ENCODE measurements around the gene HCCS. TPM values are rescaled to one million over a fixed set of nuclear protein-coding genes. Genes with fewer than 3 reads are reported as not detected.

Gene HCCS
- total and polyA plus RNA-seq, 2 donors (not counting 1 experiment from before 2014, with no cell fraction given): 5.8 to 16.7 TPM

GRCh38 chrX:11148401-11148800 lies 37.3 kb downstream of the HCCS start:
- H3K27me3 ChIP-seq (replicated peaks in 1 of 4; ENCODE audit: control extremely low read depth in 1 of 4, control insufficient read depth in 3 of 4, insufficient read depth in 4 of 4, low read length in 3 of 4): no peaks in the 10 kb centered on the region
- CTCF ChIA-PET: interaction anchor here (1.4 kb wide), 1 partner anchor 9 kb away, joined by 6 read pairs; no protein-coding TSS in a partner anchor
- ATAC-seq (ENCODE audit: low read depth): no peak

DNA sequence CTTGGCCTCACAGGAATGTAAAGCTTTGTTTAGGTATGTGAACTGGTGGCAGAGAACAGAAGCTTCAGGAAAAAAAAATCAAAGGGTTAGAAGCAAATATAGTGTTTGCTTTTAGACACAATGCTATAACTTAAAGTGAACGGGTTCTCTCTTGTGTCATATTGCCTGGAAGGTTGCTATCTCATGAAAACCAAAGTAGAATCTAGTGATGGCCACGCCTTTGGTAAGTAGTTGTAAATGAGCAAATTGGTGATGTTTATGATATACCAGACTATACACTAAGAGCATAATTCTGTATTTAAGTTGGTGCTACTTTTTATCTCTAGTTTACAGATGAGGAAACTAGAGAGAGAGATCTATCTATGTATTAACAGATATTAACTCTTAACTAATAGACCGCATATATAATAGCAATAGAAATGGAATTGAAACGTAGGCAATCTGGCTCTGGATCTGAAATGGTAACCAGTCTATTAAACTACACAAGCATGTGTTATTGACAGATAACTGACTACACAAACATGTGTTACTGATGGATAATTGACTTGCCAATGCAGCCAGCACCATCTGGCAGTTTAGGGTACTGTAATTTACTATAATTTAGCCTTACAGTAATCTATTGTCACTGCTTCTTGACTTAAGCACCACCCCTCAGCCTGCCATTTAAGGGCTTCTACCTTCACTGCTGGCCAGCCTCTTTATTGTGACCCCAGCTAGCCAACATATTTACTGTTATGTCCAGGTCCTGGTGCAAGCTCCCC lies 40.8 kb downstream of the HCCS start:
- TF ChIP-seq EZH2 (IDR thresholded peaks at IDR 0.05; ENCODE audit: borderline replicate concordance, insufficient read depth, low read depth, low read length, poor library complexity, severe bottlenecking): no peak
- TF ChIP-seq, protein P1, sequence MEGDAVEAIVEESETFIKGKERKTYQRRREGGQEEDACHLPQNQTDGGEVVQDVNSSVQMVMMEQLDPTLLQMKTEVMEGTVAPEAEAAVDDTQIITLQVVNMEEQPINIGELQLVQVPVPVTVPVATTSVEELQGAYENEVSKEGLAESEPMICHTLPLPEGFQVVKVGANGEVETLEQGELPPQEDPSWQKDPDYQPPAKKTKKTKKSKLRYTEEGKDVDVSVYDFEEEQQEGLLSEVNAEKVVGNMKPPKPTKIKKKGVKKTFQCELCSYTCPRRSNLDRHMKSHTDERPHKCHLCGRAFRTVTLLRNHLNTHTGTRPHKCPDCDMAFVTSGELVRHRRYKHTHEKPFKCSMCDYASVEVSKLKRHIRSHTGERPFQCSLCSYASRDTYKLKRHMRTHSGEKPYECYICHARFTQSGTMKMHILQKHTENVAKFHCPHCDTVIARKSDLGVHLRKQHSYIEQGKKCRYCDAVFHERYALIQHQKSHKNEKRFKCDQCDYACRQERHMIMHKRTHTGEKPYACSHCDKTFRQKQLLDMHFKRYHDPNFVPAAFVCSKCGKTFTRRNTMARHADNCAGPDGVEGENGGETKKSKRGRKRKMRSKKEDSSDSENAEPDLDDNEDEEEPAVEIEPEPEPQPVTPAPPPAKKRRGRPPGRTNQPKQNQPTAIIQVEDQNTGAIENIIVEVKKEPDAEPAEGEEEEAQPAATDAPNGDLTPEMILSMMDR (IDR thresholded peaks at IDR 0.05): no peak
- intact Hi-C loops (cut with micrococcal nuclease): no loop called here
- Mint-ChIP-seq H3K27ac (no peak overlapping the region), H3K4me1 (no peaks in the 10 kb centered on the region), H3K9me3 (ENCODE audit: insufficient read depth) (no peaks in the 10 kb centered on the region), H3K4me3 (no peak overlapping the region), H3K27me3 (no peaks in the 10 kb centered on the region)
- no peaks in the 10 kb centered on the region for H3K27me3 ChIP-seq (replicated peaks in 1 of 4; ENCODE audit: control extremely low read depth in 1 of 4, control insufficient read depth in 3 of 4, insufficient read depth in 4 of 4, low read length in 3 of 4)
- no peaks in the 10 kb centered on the region for H3K79me2 ChIP-seq (ENCODE audit: control insufficient read depth, insufficient read depth, low read length)
- no peaks in the 10 kb centered on the region for H4K20me1 ChIP-seq (ENCODE audit: control insufficient read depth, insufficient read depth, low read length, poor library complexity, severe bottlenecking)
- no peaks in the 10 kb centered on the region for H3K36me3 ChIP-seq (replicated peaks in 1 of 2; ENCODE audit: control extremely low read depth in 1 of 2, control insufficient read depth in 1 of 2, extremely low read depth in 1 of 2, insufficient read depth in 2 of 2, low read length in 1 of 2)
- H3K9ac ChIP-seq (ENCODE audit: low read length): no peak overlapping the region
- POLR2A ChIA-PET: no interaction called here
- no peak overlapping the region for H3K27ac ChIP-seq (ENCODE audit: low read length in 2 of 2)
- no peaks in the 10 kb centered on the region for H3K4me1 ChIP-seq (ENCODE audit: control insufficient read depth in 2 of 2, insufficient read depth in 2 of 2, low read length in 2 of 2)
- no peak for ATAC-seq (ENCODE audit: low read depth)
- WGBS (ENCODE audit: insufficient coverage): no CpG with 5 or more reads among the region's 4 CpGs
- CTCF ChIA-PET: interaction anchor here (1.1 kb wide), 1 partner anchor 383 kb away, joined by 3 read pairs; no protein-coding TSS in a partner anchor
- H2AFZ ChIP-seq (ENCODE audit: insufficient read depth, low read depth, low read length, poor library complexity, severe bottlenecking): no peak overlapping the region
- H3K4me3 ChIP-seq (ENCODE audit: control extremely low read depth in 1 of 5, extremely low read depth in 1 of 5, insufficient read depth in 1 of 5, low read depth in 2 of 5, low read length in 4 of 5): no peak overlapping the region
- no peak for DNase-seq
- H3K9me3 ChIP-seq (ENCODE audit: control extremely low read depth in 1 of 3, control insufficient read depth in 2 of 3, insufficient read depth in 1 of 3, low read length in 2 of 3): no peaks in the 10 kb centered on the region
- H3K4me2 ChIP-seq (replicated peaks; ENCODE audit: low read depth, low read length, poor library complexity, severe bottlenecking): no peak overlapping the region

More at GRCh38 chrX:11148401-11148800, 37.3 kb downstream of the HCCS start:
- no peak overlapping the region for H3K9ac ChIP-seq (ENCODE audit: low read length)
- no peak for DNase-seq
- H3K27ac ChIP-seq (ENCODE audit: low read length in 2 of 2): no peak overlapping the region
- Mint-ChIP-seq H3K4me1 (peaks cover 3% of the 10 kb centered on the region), H3K9me3 (ENCODE audit: insufficient read depth) (no peaks in the 10 kb centered on the region), H3K27me3 (peaks cover 2% of the 10 kb centered on the region), H3K27ac (no peak overlapping the region), H3K4me3 (no peak overlapping the region)
- H3K4me1 ChIP-seq (ENCODE audit: control insufficient read depth in 2 of 2, insufficient read depth in 2 of 2, low read length in 2 of 2): no peaks in the 10 kb centered on the region
- intact Hi-C loops (cut with micrococcal nuclease): no loop called here
- H4K20me1 ChIP-seq (ENCODE audit: control insufficient read depth, insufficient read depth, low read length, poor library complexity, severe bottlenecking): no peaks in the 10 kb centered on the region
- 88% methylated on average over 3 of the region's 7 CpGs for WGBS (ENCODE audit: insufficient coverage)
- H3K4me3 ChIP-seq (ENCODE audit: control extremely low read depth in 1 of 5, extremely low read depth in 1 of 5, insufficient read depth in 1 of 5, low read depth in 2 of 5, low read length in 4 of 5): no peak overlapping the region
- H2AFZ ChIP-seq (ENCODE audit: insufficient read depth, low read depth, low read length, poor library complexity, severe bottlenecking): no peak overlapping the region
- TF ChIP-seq EZH2 (IDR thresholded peaks at IDR 0.05; ENCODE audit: borderline replicate concordance, insufficient read depth, low read depth, low read length, poor library complexity, severe bottlenecking): no peak
- TF ChIP-seq, protein P1 (IDR thresholded peaks at IDR 0.05): no peak
- no peaks in the 10 kb centered on the region for H3K79me2 ChIP-seq (ENCODE audit: control insufficient read depth, insufficient read depth, low read length)
- no peaks in the 10 kb centered on the region for H3K36me3 ChIP-seq (replicated peaks in 1 of 2; ENCODE audit: control extremely low read depth in 1 of 2, control insufficient read depth in 1 of 2, extremely low read depth in 1 of 2, insufficient read depth in 2 of 2, low read length in 1 of 2)
- H3K9me3 ChIP-seq (ENCODE audit: control extremely low read depth in 1 of 3, control insufficient read depth in 2 of 3, insufficient read depth in 1 of 3, low read length in 2 of 3): no peaks in the 10 kb centered on the region
- POLR2A ChIA-PET: no interaction called here
- H3K4me2 ChIP-seq (replicated peaks; ENCODE audit: low read depth, low read length, poor library complexity, severe bottlenecking): no peak overlapping the region
